ENCODE results near the gene STXBP5.

DNA sequence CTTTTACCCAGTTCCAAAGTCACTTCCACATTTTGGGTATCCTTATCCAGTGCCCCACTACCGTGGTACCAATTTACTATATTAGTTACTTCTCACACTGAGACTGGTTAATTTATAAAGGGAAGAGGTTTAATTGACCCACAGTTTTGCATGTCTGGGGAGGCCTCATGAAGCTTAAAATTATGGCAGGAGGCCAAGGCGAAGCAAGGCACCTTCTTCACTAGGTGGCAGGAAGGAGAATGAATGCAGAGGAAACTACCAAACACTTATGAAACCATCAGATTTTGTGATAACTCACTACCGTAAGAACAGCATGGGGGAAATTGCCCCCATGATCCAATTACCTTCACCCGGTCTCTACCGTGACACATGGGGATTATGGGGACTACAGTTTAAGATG, 197.6 kb downstream of the STXBP5 start:
- TF ChIP-seq EZH2phosphoT487 (IDR thresholded peaks at IDR 0.05; ENCODE audit: insufficient read depth, low read depth) = no peak
- no peak for TF ChIP-seq EZH2 (IDR thresholded peaks at IDR 0.05; ENCODE audit: insufficient read depth, poor library complexity, severe bottlenecking)

All from GM23248 (cell line).